CD14-positive monocyte (primary cell): ENCODE data around the gene NDUFB4. TPM values are rescaled to one million over a fixed set of nuclear protein-coding genes. Genes with fewer than 3 reads are reported as not detected.
A peak's percentile ranks its signal among the peaks of the same experiment; 100 is the strongest.

ENCODE experiments used
- DNase-seq, 3 donors: peaks; one replicate each; pipeline ENCODE4 v3.0.0-alpha.2; 2011 to 2022
- H2AFZ ChIP-seq: 2 replicates; pipeline ENCODE4 v1.6.0; 2012; ENCODE audit warnings: mild to moderate bottlenecking, low read depth, low read length, inconsistent platforms; ENCODE audit not compliant: insufficient read depth, poor library complexity, severe bottlenecking
- H3K27ac ChIP-seq, 2 donors: 1 replicate in 1 of 2; 2 replicates in 1 of 2; pipeline ENCODE4 v1.5.1; 2012 to 2013; ENCODE audit warnings: low read length in 2 of 2, control low read depth in 1 of 2, inconsistent platforms in 1 of 2, low read depth in 1 of 2, mild to moderate bottlenecking in 1 of 2
- H3K27me3 ChIP-seq, 2 donors: one replicate each; pipeline versions ENCODE4 v1.6.0 to v1.6.1; 2011 to 2013; ENCODE audit warnings: low read length in 2 of 2; ENCODE audit not compliant: control insufficient read depth in 2 of 2, insufficient read depth in 2 of 2
- H3K36me3 ChIP-seq, 2 donors: replicated peaks in 1 of 2; 1 replicate in 1 of 2; 2 replicates in 1 of 2; pipeline versions ENCODE4 v1.5.1 to v1.6.1; 2012 to 2013; ENCODE audit warnings: low read length in 2 of 2, control low read depth in 1 of 2, inconsistent platforms in 1 of 2, mild to moderate bottlenecking in 1 of 2; ENCODE audit not compliant: insufficient read depth in 2 of 2, control insufficient read depth in 1 of 2
- H3K4me1 ChIP-seq, 2 donors: 1 replicate in 1 of 2; 2 replicates in 1 of 2; pipeline versions ENCODE4 v1.5.1 to v1.6.1; 2012 to 2013; ENCODE audit warnings: low read length in 2 of 2, control low read depth in 1 of 2, inconsistent platforms in 1 of 2, mild to moderate bottlenecking in 1 of 2, moderate library complexity in 1 of 2; ENCODE audit not compliant: insufficient read depth in 2 of 2, control insufficient read depth in 1 of 2
- H3K4me2 ChIP-seq: replicated peaks from 2 replicates; pipeline ENCODE3; 2012; ENCODE audit warnings: low read length, moderate library complexity, mild to moderate bottlenecking; ENCODE audit not compliant: poor library complexity, severe bottlenecking; ENCODE audit errors: extremely low read depth
- H3K4me3 ChIP-seq, 3 experiments: fragments of 200-600 bp in 1 of 3; sonication (generic) in 1 of 3; replicated peaks in 1 of 3; 1 replicate in 2 of 3; 2 replicates in 1 of 3; pipeline ENCODE4 v1.5.1; 2011 to 2013; ENCODE audit warnings: low read length in 3 of 3, mild to moderate bottlenecking in 3 of 3, control low read depth in 2 of 3, low read depth in 2 of 3, inconsistent platforms in 1 of 3, moderate library complexity in 1 of 3
- H3K79me2 ChIP-seq: 2 replicates; pipeline ENCODE4 v1.6.0; 2012; ENCODE audit warnings: mild to moderate bottlenecking, control low read depth, inconsistent platforms, low read length, moderate library complexity; ENCODE audit not compliant: insufficient read depth
- H3K9ac ChIP-seq: 2 replicates; pipeline ENCODE4 v1.6.0; 2017; ENCODE audit warnings: low read length, mild to moderate bottlenecking; ENCODE audit not compliant: insufficient read depth, poor library complexity, severe bottlenecking
- H3K9me3 ChIP-seq, 2 donors: replicated peaks in 1 of 2; 1 replicate in 1 of 2; 2 replicates in 1 of 2; pipeline versions ENCODE4 v1.5.1 to v1.6.1; 2012 to 2013; ENCODE audit warnings: low read length in 2 of 2, control low read depth in 1 of 2; ENCODE audit not compliant: control insufficient read depth in 1 of 2, insufficient read depth in 1 of 2
- H4K20me1 ChIP-seq: 2 replicates; pipeline ENCODE4 v1.6.0; 2012; ENCODE audit warnings: mild to moderate bottlenecking, low read length, control low read depth, moderate library complexity; ENCODE audit not compliant: insufficient read depth
- H3K27ac Mint-ChIP-seq, 7 donors: one replicate each; pipeline ENCODE4 v1.8.0; 2020; ENCODE audit warnings: mild to moderate bottlenecking in 7 of 7, mixed read lengths in 7 of 7, moderate library complexity in 6 of 7, inconsistent platforms in 2 of 7
- H3K27me3 Mint-ChIP-seq, 3 donors: one replicate each; pipeline ENCODE4 v1.8.0; 2021 to 2022; ENCODE audit warnings: low read depth in 3 of 3, mild to moderate bottlenecking in 3 of 3, mixed read lengths in 3 of 3, moderate library complexity in 3 of 3, inconsistent platforms in 1 of 3
- H3K36me3 Mint-ChIP-seq, 2 donors: one replicate each; pipeline ENCODE4 v1.8.0; 2020; ENCODE audit warnings: mixed read lengths in 2 of 2, inconsistent platforms in 1 of 2, mild to moderate bottlenecking in 1 of 2
- H3K4me1 Mint-ChIP-seq: one replicate; pipeline ENCODE4 v1.8.0; 2020; ENCODE audit warnings: mild to moderate bottlenecking, mixed read lengths
- H3K4me3 Mint-ChIP-seq, 2 donors: one replicate each; pipeline ENCODE4 v1.8.0; 2020; ENCODE audit warnings: mild to moderate bottlenecking in 2 of 2, mixed read lengths in 2 of 2, moderate library complexity in 1 of 2
- H3K9me3 Mint-ChIP-seq, 7 donors: one replicate each; pipeline ENCODE4 v1.8.0; 2020 to 2022; ENCODE audit warnings: mixed read lengths in 7 of 7, mild to moderate bottlenecking in 6 of 7, moderate library complexity in 6 of 7, inconsistent platforms in 2 of 7
- WGBS: methylation state at CpG from one replicate; pipeline ENCODE4 v1.1.5; 2013; ENCODE audit warnings: missing lambda C conversion rate; ENCODE audit not compliant: insufficient coverage; 5-methylcytosine and 5-hydroxymethylcytosine counted together
- intact Hi-C, 2 donors: fragments of 100-400 bp; cut with micrococcal nuclease; formaldehyde crosslinking; loops; one replicate each; pipeline versions ENCODE4 v1.15.0 to v1.15.1; 2023
- polyA plus RNA-seq, 3 donors: library from polyadenylated mRNA; depleted of rRNA in 1 of 3; unstranded in 2 of 3; stranded (reverse) in 1 of 3; fragments of 300-500 nt in 2 of 3; fragments of >200 nt in 1 of 3; fragmentation: Illumina TruSeq in 2 of 3; gene quantifications; 1 replicate in 2 of 3; 2 replicates in 1 of 3; pipeline ENCODE4 v1.2.3, GENCODE V29; 2012 to 2021
- TF ChIP-seq, protein P1 (sequence below): fragments of 200-600 bp; IDR thresholded peaks from one replicate; pipeline ENCODE4 v1.8.0; 2022; ENCODE audit warnings: antibody characterized with exemption, mild to moderate bottlenecking

NDUFB4 gene
- polyA plus RNA-seq, 3 donors = 93.7 to 215 (median 173) TPM

DNA sequence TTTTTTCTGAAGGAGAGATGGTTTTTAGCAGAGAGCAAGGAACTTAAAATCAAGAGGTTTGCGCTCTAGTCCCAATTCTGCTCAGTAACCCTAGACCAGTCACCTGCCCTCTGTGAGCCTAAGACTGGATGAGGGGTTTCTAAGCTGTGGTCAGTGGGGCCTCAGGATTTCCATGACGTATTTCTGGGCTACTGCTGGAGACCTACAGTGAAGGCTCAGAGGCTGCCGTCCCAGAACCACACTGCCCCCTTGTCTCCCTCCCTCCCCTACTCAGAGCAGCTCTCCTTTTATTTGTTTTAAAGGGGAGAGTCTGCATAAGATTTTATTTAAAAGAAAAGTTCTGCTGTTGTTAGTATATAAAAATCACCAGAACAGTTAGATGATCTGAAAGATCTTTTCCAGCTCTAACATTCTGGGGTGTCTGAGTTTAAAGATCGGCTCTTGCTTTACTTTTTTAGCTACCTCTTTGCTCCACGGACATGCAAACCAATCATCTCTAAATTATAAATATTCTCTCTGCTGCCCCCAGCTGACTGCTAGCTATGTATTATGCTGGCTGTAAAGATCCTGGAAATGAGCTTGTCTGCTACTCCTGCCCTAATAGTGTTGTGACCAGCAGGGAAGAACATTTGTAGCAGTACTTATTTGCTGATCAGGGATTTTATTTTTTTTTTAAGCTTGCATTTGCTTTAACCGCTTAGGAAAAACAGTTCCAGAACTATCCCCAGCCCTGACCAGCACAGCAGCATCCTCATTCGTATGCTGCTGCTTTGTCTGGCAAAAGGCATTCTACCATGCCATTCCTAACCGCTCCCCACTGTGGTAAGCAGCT, 28.6 kb upstream of the NDUFB4 start:
- Histone ChIP-seq H3K79me2 (no peaks in the 10 kb centered on the region), H3K4me2 (no peak overlapping the region), H3K9me3 (no peaks in the 10 kb centered on the region), H3K9ac (no peak overlapping the region), H3K27me3 (no peaks in the 10 kb centered on the region), H4K20me1 (no peaks in the 10 kb centered on the region), H3K4me3 (no peak overlapping the region), H3K36me3 (no peaks in the 10 kb centered on the region), H2AFZ (no peak overlapping the region), H3K27ac (no peak overlapping the region), H3K4me1 (no peaks in the 10 kb centered on the region)
- TF ChIP-seq, protein P1, sequence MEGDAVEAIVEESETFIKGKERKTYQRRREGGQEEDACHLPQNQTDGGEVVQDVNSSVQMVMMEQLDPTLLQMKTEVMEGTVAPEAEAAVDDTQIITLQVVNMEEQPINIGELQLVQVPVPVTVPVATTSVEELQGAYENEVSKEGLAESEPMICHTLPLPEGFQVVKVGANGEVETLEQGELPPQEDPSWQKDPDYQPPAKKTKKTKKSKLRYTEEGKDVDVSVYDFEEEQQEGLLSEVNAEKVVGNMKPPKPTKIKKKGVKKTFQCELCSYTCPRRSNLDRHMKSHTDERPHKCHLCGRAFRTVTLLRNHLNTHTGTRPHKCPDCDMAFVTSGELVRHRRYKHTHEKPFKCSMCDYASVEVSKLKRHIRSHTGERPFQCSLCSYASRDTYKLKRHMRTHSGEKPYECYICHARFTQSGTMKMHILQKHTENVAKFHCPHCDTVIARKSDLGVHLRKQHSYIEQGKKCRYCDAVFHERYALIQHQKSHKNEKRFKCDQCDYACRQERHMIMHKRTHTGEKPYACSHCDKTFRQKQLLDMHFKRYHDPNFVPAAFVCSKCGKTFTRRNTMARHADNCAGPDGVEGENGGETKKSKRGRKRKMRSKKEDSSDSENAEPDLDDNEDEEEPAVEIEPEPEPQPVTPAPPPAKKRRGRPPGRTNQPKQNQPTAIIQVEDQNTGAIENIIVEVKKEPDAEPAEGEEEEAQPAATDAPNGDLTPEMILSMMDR = peak; percentile 27
- intact Hi-C loops = no loop called here
- Mint-ChIP-seq H3K4me3 (no peak overlapping the region), H3K36me3 (no peaks in the 10 kb centered on the region), H3K27ac (peak overlapping the region in 1 of 7 donors; percentile 18), H3K27me3 (peaks cover 1 to 5% (median 2%) of the 10 kb centered on the region in 3 donors), H3K4me1 (peaks cover 6% of the 10 kb centered on the region), H3K9me3 (peaks cover 0 to 2% (median 1%) of the 10 kb centered on the region in 7 donors)
- WGBS = 81% methylated on average over 4 of the region's 8 CpGs
- no peak for DNase-seq

DNA sequence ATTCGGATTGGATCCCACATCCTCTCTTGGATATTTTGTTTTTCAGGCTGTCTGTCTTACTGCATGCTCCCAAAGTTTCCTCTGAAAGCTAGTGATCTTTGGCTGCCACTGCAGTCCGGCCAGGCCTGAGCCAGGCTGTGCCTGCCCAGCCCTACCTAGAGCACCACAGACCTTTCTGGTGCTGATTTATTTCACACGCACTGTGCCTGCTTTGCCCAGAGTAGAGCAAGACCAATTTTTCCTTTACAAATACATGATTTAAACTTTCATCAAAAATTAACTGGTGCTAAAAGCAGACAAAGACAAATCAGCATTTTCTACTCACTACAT, 28.0 kb upstream of the NDUFB4 start:
- Histone ChIP-seq H3K9ac (no peak overlapping the region), H3K4me3 (no peak overlapping the region), H3K4me1 (no peaks in the 10 kb centered on the region), H3K27me3 (no peaks in the 10 kb centered on the region), H3K36me3 (no peaks in the 10 kb centered on the region), H2AFZ (no peak overlapping the region), H3K4me2 (no peak overlapping the region), H4K20me1 (no peaks in the 10 kb centered on the region), H3K27ac (no peak overlapping the region), H3K79me2 (no peaks in the 10 kb centered on the region), H3K9me3 (no peaks in the 10 kb centered on the region)
- Mint-ChIP-seq H3K9me3 (peaks cover 0 to 8% (median 4%) of the 10 kb centered on the region in 7 donors), H3K4me3 (no peak overlapping the region), H3K4me1 (peaks cover 6% of the 10 kb centered on the region), H3K27me3 (peaks cover 1 to 6% (median 2%) of the 10 kb centered on the region in 3 donors), H3K36me3 (no peaks in the 10 kb centered on the region), H3K27ac (no peak overlapping the region)
- no peak for DNase-seq
- WGBS = 58% methylated on average over 2 of the region's 3 CpGs
- TF ChIP-seq, protein P1 = no peak
- intact Hi-C loops = no loop called here
